ENCODE measurements around the gene RAD9A.

Gene RAD9A

GRCh38 chr11:67429038-67429668 is 37.4 kb downstream of the RAD9A start:
- DNase-seq: no peak

GRCh38 chr11:67429722-67430121 is 37.9 kb downstream of the RAD9A start:
- no peak for DNase-seq

GRCh38 chr11:67431346-67432249 is 39.8 kb downstream of the RAD9A start:
- DNase-seq: no peak

- DNase-seq: no peak
These were observed 41.0 kb downstream of the RAD9A start for GRCh38 chr11:67432655-67433349.

- DNase-seq: no peak
These were observed 42.0 kb downstream of the RAD9A start for GRCh38 chr11:67433536-67434394.

- no peak for DNase-seq
These were observed 42.7 kb downstream of the RAD9A start for GRCh38 chr11:67434395-67434881.

GRCh38 chr11:67435031-67435726 is 43.4 kb downstream of the RAD9A start:
- no peak for DNase-seq

- no peak for DNase-seq
These were observed 44.1 kb downstream of the RAD9A start for GRCh38 chr11:67435727-67436458.

GRCh38 chr11:67436459-67437081 is 44.8 kb downstream of the RAD9A start:
- peak; percentile 15 for DNase-seq

- DNase-seq: no peak
These were observed 45.5 kb downstream of the RAD9A start, which contains the start of gene PTPRCAP for GRCh38 chr11:67437082-67437808. PTPRCAP (minus strand) TSS chr11:67437682; CDS start chr11:67437619, 63 bp downstream.

- no peak for DNase-seq
These were observed 46.0 kb downstream of the RAD9A start for GRCh38 chr11:67437809-67438157.

GRCh38 chr11:67438158-67438902 is 46.5 kb downstream of the RAD9A start:
- DNase-seq: no peak

GRCh38 chr11:67439321-67440228 is 47.8 kb downstream of the RAD9A start:
- DNase-seq: no peak

GRCh38 chr11:67440229-67441097 is 48.7 kb downstream of the RAD9A start:
- no peak for DNase-seq

GRCh38 chr11:67441098-67441563 is 49.3 kb downstream of the RAD9A start:
- no peak for DNase-seq

GRCh38 chr11:67441731-67442351 is 50.1 kb downstream of the RAD9A start:
- no peak for DNase-seq
